Osteoblast (primary cell): ENCODE measurements around the gene RPGRIP1L. TPM values are rescaled to one million over a fixed set of nuclear protein-coding genes. Genes with fewer than 3 reads are reported as not detected.

Experiments used
- DNase-seq: peaks from one replicate; pipeline ENCODE4 v3.0.0; 2011; ENCODE audit warnings: low spot score, mixed read lengths; ENCODE audit not compliant: insufficient read length; ENCODE audit errors: missing footprints
- H2AFZ ChIP-seq: 2 replicates; pipeline ENCODE4 v1.6.0; 2011; ENCODE audit warnings: mild to moderate bottlenecking, low read length
- H3K27ac ChIP-seq: 2 replicates; pipeline ENCODE4 v1.5.1; 2011; ENCODE audit warnings: mild to moderate bottlenecking, low read depth, low read length, moderate library complexity
- H3K27me3 ChIP-seq: 2 replicates; pipeline ENCODE4 v1.6.0; 2012; ENCODE audit warnings: mild to moderate bottlenecking, control low read depth, inconsistent platforms, low read length, moderate library complexity; ENCODE audit not compliant: insufficient read depth
- H3K36me3 ChIP-seq: 2 replicates; pipeline ENCODE4 v1.5.1; 2011; ENCODE audit warnings: mild to moderate bottlenecking, low read length, control low read depth, moderate library complexity; ENCODE audit not compliant: insufficient read depth
- H3K4me1 ChIP-seq: 2 replicates; pipeline ENCODE4 v1.5.1; 2011; ENCODE audit warnings: mild to moderate bottlenecking, low read length, control low read depth, moderate library complexity; ENCODE audit not compliant: insufficient read depth
- H3K4me2 ChIP-seq: 2 replicates; pipeline ENCODE4 v1.6.0; 2011; ENCODE audit warnings: mild to moderate bottlenecking, low read length; ENCODE audit not compliant: insufficient read depth
- H3K4me3 ChIP-seq: fragments of 200-600 bp; sonication (generic); 3 replicates; pipeline ENCODE4 v1.5.1; 2012; ENCODE audit warnings: mild to moderate bottlenecking, low read length, inconsistent platforms; ENCODE audit not compliant: insufficient read depth
- H3K79me2 ChIP-seq: 2 replicates; pipeline ENCODE4 v1.6.0; 2012; ENCODE audit warnings: mild to moderate bottlenecking, low read length, control low read depth, inconsistent platforms; ENCODE audit not compliant: insufficient read depth
- H3K9me3 ChIP-seq: 2 replicates; pipeline ENCODE4 v1.5.1; 2011; ENCODE audit warnings: low read depth, low read length, control low read depth
- H4K20me1 ChIP-seq: 2 replicates; pipeline ENCODE4 v1.6.0; 2012; ENCODE audit warnings: mild to moderate bottlenecking, low read length, control low read depth; ENCODE audit not compliant: insufficient read depth
- CTCF ChIP-seq: IDR thresholded peaks from 2 replicates; pipeline ENCODE4 v1.5.1; 2011; ENCODE audit warnings: mild to moderate bottlenecking, low read depth, low read length, moderate library complexity; ENCODE audit errors: extremely low read depth
- total RNA-seq: library from RNA; depleted of rRNA; stranded (reverse); fragments of >200 nt; gene quantifications from 2 replicates; pipeline ENCODE4 v1.2.3, GENCODE V29; 2012

RPGRIP1L gene
- total RNA-seq, 1 donor, result 14.1 TPM

- Histone ChIP-seq H3K36me3 (no peaks in the 10 kb centered on the region), H3K4me3 (no peak overlapping the region), H2AFZ (no peak overlapping the region), H3K4me1 (no peaks in the 10 kb centered on the region), H4K20me1 (no peaks in the 10 kb centered on the region), H3K79me2 (no peaks in the 10 kb centered on the region), H3K9me3 (no peaks in the 10 kb centered on the region), H3K27me3 (no peaks in the 10 kb centered on the region), H3K4me2 (no peak overlapping the region), H3K27ac (no peak overlapping the region)
- no peak for DNase-seq
- TF ChIP-seq CTCF, result no peak
These were observed 144.2 kb downstream of the RPGRIP1L start for GRCh38 chr16:53559270-53559951.

GRCh38 chr16:53558710-53559109, 144.9 kb downstream of the RPGRIP1L start:
- Histone ChIP-seq H2AFZ (no peak overlapping the region), H4K20me1 (no peaks in the 10 kb centered on the region), H3K79me2 (no peaks in the 10 kb centered on the region), H3K4me3 (no peak overlapping the region), H3K27me3 (no peaks in the 10 kb centered on the region), H3K9me3 (no peaks in the 10 kb centered on the region), H3K4me1 (no peaks in the 10 kb centered on the region), H3K36me3 (no peaks in the 10 kb centered on the region), H3K27ac (no peak overlapping the region), H3K4me2 (no peak overlapping the region)
- TF ChIP-seq CTCF, result no peak
- no peak for DNase-seq

GRCh38 chr16:53556521-53556920, 147.1 kb downstream of the RPGRIP1L start:
- Histone ChIP-seq H3K4me3 (no peak overlapping the region), H3K27ac (no peak overlapping the region), H3K4me2 (no peak overlapping the region), H3K79me2 (no peaks in the 10 kb centered on the region), H3K4me1 (no peaks in the 10 kb centered on the region), H2AFZ (no peak overlapping the region), H3K9me3 (no peaks in the 10 kb centered on the region), H3K36me3 (no peaks in the 10 kb centered on the region), H3K27me3 (peaks cover 5% of the 10 kb centered on the region), H4K20me1 (no peaks in the 10 kb centered on the region)
- no peak for DNase-seq
- TF ChIP-seq CTCF, result no peak

GRCh38 chr16:53549970-53550690, 153.5 kb downstream of the RPGRIP1L start:
- TF ChIP-seq CTCF, result peak; percentile 90
- Histone ChIP-seq H3K9me3 (no peaks in the 10 kb centered on the region), H3K79me2 (no peaks in the 10 kb centered on the region), H3K27ac (no peak overlapping the region), H3K4me2 (peak overlapping the region; percentile 47), H3K4me3 (no peak overlapping the region), H3K36me3 (no peaks in the 10 kb centered on the region), H3K4me1 (peaks cover 9% of the 10 kb centered on the region), H3K27me3 (peaks cover 13% of the 10 kb centered on the region), H2AFZ (peak overlapping the region; percentile 60), H4K20me1 (no peaks in the 10 kb centered on the region)
- DNase-seq, result peak; percentile 95

Other genes with a start within 250 kb of the RPGRIP1L start
- gene AKTIP, start 200.7 kb downstream of the RPGRIP1L start, total RNA-seq, result 25.0 and 25.6 TPM in 2 replicates
- 142 and 152 TPM in 2 replicates for gene FTO, start 297 bp upstream of the RPGRIP1L start, total RNA-seq